Karpas-422 (cell line): Measurements from ENCODE around the gene CREBRF. TPM values are rescaled to one million over a fixed set of nuclear protein-coding genes. Genes with fewer than 3 reads are reported as not detected.
"Not testable (repeated sequence)": the region's sequence is repeated elsewhere in the genome, so short reads cannot be mapped to it uniquely, and the experiment has no call there.

Experiments used
- DNase-seq: peaks from one replicate; pipeline ENCODE4 v3.0.0-alpha.2; 2015
- H2AFZ ChIP-seq: fragments of 200-600 bp; sonication (generic); 2 replicates; pipeline ENCODE4 v1.6.1; 2014; ENCODE audit warnings: antibody characterized with exemption, low read length, mixed read lengths
- H3K27ac ChIP-seq: fragments of 200-600 bp; sonication (generic); 2 replicates; pipeline ENCODE4 v1.5.1; 2014; ENCODE audit warnings: mild to moderate bottlenecking, low read length, moderate library complexity
- H3K27me3 ChIP-seq: fragments of 200-600 bp; sonication (generic); 2 replicates; pipeline ENCODE4 v1.6.1; 2014; ENCODE audit warnings: low read length, mixed read lengths
- H3K36me3 ChIP-seq: fragments of 200-600 bp; sonication (generic); 2 replicates; pipeline ENCODE4 v1.6.1; 2014; ENCODE audit warnings: low read length, mixed read lengths; ENCODE audit not compliant: insufficient read depth
- H3K4me1 ChIP-seq: fragments of 200-600 bp; sonication (generic); 2 replicates; pipeline ENCODE4 v1.6.1; 2014; ENCODE audit warnings: mild to moderate bottlenecking, low read length, mixed read lengths
- H3K4me2 ChIP-seq: fragments of 200-600 bp; sonication (generic); 2 replicates; pipeline ENCODE4 v1.6.1; 2014; ENCODE audit warnings: low read length, low read depth, mild to moderate bottlenecking; ENCODE audit not compliant: poor library complexity, severe bottlenecking
- H3K4me3 ChIP-seq: fragments of 200-600 bp; sonication (generic); 2 replicates; pipeline ENCODE4 v1.5.1; 2014; ENCODE audit warnings: mild to moderate bottlenecking, antibody characterized with exemption, low read length, mixed read lengths
- H3K79me2 ChIP-seq: fragments of 200-600 bp; sonication (generic); 2 replicates; pipeline ENCODE4 v1.6.1; 2014; ENCODE audit warnings: mild to moderate bottlenecking, low read length, mixed read lengths
- H3K9ac ChIP-seq: fragments of 200-600 bp; sonication (generic); 2 replicates; pipeline ENCODE4 v1.6.0; 2014; ENCODE audit warnings: low read length
- H3K9me2 ChIP-seq: fragments of 200-600 bp; sonication (generic), shearing (Covaris generic); replicated peaks from 2 replicates; pipeline ENCODE4 v1.6.0; 2014; ENCODE audit warnings: mild to moderate bottlenecking, low read length, moderate library complexity; ENCODE audit not compliant: insufficient read depth
- H3K9me3 ChIP-seq: fragments of 300-700, 200-600 bp; sonication (generic); 2 replicates; pipeline ENCODE4 v1.6.1; 2014; ENCODE audit warnings: low read length, mixed read lengths
- H4K20me1 ChIP-seq: fragments of 200-600 bp; sonication (generic); 2 replicates; pipeline ENCODE4 v1.6.1; 2014; ENCODE audit warnings: mild to moderate bottlenecking, antibody characterized with exemption, low read length, low read depth; ENCODE audit not compliant: insufficient read depth
- total RNA-seq: library from RNA; depleted of rRNA; stranded (reverse); fragments of >200 nt; shearing (Covaris generic); gene quantifications from 2 replicates; pipeline ENCODE4 v1.2.3, GENCODE V29; 2014; ENCODE audit warnings: low replicate concordance

The CREBRF gene
- total RNA-seq, 1 experiment from 2014 or later = 31.9 TPM

DNA sequence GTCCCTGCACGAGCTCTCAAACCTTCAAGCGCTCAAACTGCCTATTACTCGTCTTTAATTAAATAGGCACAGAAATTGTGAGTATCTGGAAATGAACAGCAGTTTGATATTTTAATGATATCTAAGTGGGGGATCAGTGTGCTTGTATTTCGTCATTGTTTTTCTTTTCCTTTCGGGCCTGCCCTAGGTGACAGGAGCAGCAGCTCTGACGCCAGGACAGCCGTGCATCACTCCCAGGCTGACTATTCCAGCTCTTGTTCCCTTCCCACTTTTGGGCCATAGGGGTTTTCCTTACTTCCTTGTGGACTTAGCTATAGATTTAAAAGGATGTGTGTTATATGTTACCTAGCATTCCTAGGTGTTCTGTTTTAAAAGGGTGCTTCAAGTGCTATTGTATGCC is 97.7 kb downstream of the CREBRF start:
- no peaks in the 10 kb centered on the region for H4K20me1 ChIP-seq
- no peak overlapping the region for H3K27ac ChIP-seq
- H3K4me2 ChIP-seq = no peak overlapping the region
- no peaks in the 10 kb centered on the region for H3K9me2 ChIP-seq
- no peaks in the 10 kb centered on the region for H3K27me3 ChIP-seq
- H3K79me2 ChIP-seq = no peaks in the 10 kb centered on the region; the same call in 1 of the 2 replicates
- DNase-seq = no peak
- H2AFZ ChIP-seq = no peak overlapping the region
- no peak overlapping the region for H3K4me3 ChIP-seq
- H3K4me1 ChIP-seq = no peaks in the 10 kb centered on the region
- no peak overlapping the region for H3K9ac ChIP-seq
- no peaks in the 10 kb centered on the region for H3K9me3 ChIP-seq
- H3K36me3 ChIP-seq = peaks cover 16% of the 10 kb centered on the region

DNA sequence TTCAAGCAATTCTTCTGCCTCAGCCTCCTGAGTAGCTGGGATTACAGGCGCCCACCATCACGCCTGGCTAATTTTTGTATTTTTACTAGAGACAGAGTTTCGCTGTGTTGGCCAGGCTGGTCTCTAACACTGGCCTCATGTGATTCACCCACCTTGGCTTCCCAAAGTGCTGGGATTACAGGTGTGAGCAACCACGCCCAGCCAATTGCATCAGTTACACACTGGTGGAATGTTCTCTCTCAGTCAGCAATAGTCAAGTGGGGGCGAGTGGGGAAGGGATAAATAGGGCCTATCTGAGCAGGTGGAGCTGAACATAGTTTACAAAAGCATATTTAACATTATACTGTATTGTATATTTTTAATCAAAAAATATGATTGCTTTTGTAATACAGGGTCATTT is 98.5 kb downstream of the CREBRF start:
- not testable (repeated sequence) for H2AFZ ChIP-seq, H3K4me2 ChIP-seq, H3K9me2 ChIP-seq, H3K79me2 ChIP-seq, H3K4me3 ChIP-seq, DNase-seq, H3K9ac ChIP-seq, H3K27me3 ChIP-seq, H3K36me3 ChIP-seq, H4K20me1 ChIP-seq, H3K27ac ChIP-seq, H3K4me1 ChIP-seq, H3K9me3 ChIP-seq

DNA sequence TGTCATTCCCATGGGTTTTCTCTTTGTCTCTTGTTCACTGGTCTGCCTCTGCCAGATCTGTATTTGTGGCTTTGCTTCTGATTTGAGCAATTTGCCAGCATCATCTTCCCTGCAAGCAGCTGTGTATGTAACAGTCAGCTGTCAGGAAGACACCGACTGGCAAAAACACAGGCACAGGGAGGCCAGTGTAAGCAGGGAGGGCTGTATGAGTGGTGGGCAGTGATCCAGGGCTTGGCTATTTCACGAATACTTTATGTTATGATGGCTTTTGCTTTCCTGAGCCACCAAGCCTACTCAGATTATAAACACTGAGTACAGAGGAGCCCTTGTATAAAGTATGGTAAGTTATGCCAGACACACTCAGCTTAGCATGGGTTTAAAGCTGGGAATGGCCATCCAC is 99.8 kb downstream of the CREBRF start:
- Histone ChIP-seq H3K4me3 (no peak overlapping the region), H2AFZ (no peak overlapping the region), H3K27ac (no peak overlapping the region), H3K9me3 (no peaks in the 10 kb centered on the region), H3K79me2 (no peaks in the 10 kb centered on the region; the same call in 1 of the 2 replicates), H3K9me2 (no peaks in the 10 kb centered on the region), H3K27me3 (no peaks in the 10 kb centered on the region), H3K36me3 (peaks cover 6% of the 10 kb centered on the region), H3K4me1 (no peaks in the 10 kb centered on the region), H3K9ac (no peak overlapping the region), H4K20me1 (no peaks in the 10 kb centered on the region), H3K4me2 (no peak overlapping the region)
- no peak for DNase-seq

DNA sequence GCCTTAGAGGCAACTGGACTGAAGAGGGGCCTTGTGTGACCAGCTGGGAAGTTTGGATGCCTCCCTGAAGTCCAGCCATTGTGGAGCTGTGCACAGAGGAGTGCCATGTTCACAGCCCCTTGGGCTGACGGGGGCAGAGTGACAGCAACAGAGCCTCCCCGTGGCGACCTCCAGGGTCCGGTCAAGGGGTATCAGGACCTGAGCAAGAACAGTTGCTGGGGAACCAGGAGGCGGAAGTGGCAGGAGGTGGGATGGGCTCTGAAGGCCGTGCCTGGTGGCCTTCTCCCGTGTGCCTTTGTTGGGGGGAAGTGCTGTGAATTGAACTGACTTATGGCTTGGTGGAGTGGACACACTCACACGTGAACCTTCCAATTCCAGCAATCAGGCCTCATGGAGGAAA is 102.2 kb downstream of the CREBRF start:
- no peak overlapping the region for H3K27ac ChIP-seq
- no peak overlapping the region for H2AFZ ChIP-seq
- no peak overlapping the region for H3K4me2 ChIP-seq
- no peaks in the 10 kb centered on the region for H3K9me2 ChIP-seq
- H3K36me3 ChIP-seq = no peaks in the 10 kb centered on the region
- no peak for DNase-seq
- H3K27me3 ChIP-seq = no peaks in the 10 kb centered on the region
- no peaks in the 10 kb centered on the region for H3K4me1 ChIP-seq
- H3K4me3 ChIP-seq = no peak overlapping the region
- H3K9me3 ChIP-seq = no peaks in the 10 kb centered on the region
- no peaks in the 10 kb centered on the region for H4K20me1 ChIP-seq
- no peaks in the 10 kb centered on the region for H3K79me2 ChIP-seq
- no peak overlapping the region for H3K9ac ChIP-seq

DNA sequence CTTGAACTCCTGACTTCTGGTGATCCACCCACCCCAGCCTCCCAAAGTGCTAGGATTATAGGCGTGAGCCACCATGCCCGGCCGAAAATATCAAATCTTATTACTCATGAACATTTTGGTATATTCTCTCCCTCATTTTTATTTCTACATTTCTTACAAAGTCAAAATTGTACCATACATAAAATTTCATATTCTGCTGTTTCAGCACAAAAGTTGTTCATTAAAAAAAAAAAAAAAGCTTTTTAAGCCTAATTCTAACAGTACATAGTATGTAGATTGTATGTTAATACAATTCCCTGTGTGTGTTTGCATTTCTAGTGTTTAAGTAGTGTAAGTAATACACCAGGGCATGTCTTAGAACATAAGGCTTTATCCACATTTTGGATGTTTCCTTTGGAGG is 103.1 kb downstream of the CREBRF start:
- Histone ChIP-seq H3K27me3 (no peaks in the 10 kb centered on the region), H3K79me2 (no peaks in the 10 kb centered on the region), H3K27ac (no peak overlapping the region), H3K9me3 (no peaks in the 10 kb centered on the region), H2AFZ (no peak overlapping the region), H3K9ac (no peak overlapping the region), H4K20me1 (no peaks in the 10 kb centered on the region), H3K4me1 (no peaks in the 10 kb centered on the region), H3K4me2 (no peak overlapping the region), H3K9me2 (no peaks in the 10 kb centered on the region), H3K36me3 (no peaks in the 10 kb centered on the region), H3K4me3 (no peak overlapping the region)
- DNase-seq = no peak

DNA sequence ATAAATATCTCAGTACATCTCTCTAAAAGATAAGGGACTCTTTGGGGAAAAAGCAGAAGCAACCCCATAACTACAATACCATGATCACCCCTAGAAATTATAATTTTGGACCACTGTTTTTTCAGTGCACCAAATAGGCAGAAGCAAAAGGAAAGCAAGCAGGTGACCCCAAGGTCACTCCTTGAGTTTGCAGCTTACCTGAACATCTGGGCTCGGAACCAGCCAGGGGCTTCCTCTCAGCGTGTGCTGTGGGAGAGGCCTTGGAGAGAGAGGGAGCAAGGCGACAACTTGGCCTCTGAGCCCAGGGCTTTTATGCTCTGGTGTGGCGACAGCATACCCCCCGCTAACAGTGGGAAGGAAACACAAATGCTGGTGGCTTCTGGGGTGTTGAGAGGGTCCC is 105.0 kb downstream of the CREBRF start:
- H3K4me3 ChIP-seq = no peak overlapping the region
- H4K20me1 ChIP-seq = no peaks in the 10 kb centered on the region
- no peak for DNase-seq
- H3K27ac ChIP-seq = no peak overlapping the region
- H3K9ac ChIP-seq = no peak overlapping the region
- no peak overlapping the region for H2AFZ ChIP-seq
- no peaks in the 10 kb centered on the region for H3K9me2 ChIP-seq
- H3K4me1 ChIP-seq = no peaks in the 10 kb centered on the region
- H3K9me3 ChIP-seq = no peaks in the 10 kb centered on the region
- H3K36me3 ChIP-seq = no peaks in the 10 kb centered on the region
- H3K79me2 ChIP-seq = no peaks in the 10 kb centered on the region
- H3K27me3 ChIP-seq = no peaks in the 10 kb centered on the region
- no peak overlapping the region for H3K4me2 ChIP-seq

DNA sequence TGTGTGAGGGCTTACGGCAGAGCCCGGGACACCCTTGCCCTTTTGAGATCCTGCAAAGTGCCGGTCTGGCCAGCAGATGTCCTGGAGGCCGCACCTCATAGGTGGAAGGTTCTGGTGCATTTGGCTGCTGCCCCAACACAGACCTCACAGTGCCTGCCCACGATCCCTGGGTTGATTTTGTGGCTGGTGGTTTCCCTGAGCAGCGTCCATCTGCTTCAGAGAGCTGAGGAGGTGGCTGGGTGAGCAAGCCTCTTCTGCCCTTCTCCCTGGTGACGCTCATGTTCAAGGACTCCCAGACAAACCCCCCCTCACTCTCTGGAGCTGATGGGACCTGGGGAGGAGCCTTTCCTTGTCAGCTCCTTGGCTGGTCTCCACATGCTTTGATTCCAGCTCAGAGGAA is 107.1 kb downstream of the CREBRF start:
- Histone ChIP-seq H3K9me2 (no peaks in the 10 kb centered on the region), H3K27ac (no peak overlapping the region), H4K20me1 (no peaks in the 10 kb centered on the region), H3K27me3 (no peaks in the 10 kb centered on the region), H3K4me2 (no peak overlapping the region), H3K4me1 (no peaks in the 10 kb centered on the region), H3K4me3 (no peak overlapping the region), H3K36me3 (no peaks in the 10 kb centered on the region), H3K79me2 (no peaks in the 10 kb centered on the region), H2AFZ (no peak overlapping the region), H3K9ac (no peak overlapping the region), H3K9me3 (no peaks in the 10 kb centered on the region)
- DNase-seq = peak; percentile 35

DNA sequence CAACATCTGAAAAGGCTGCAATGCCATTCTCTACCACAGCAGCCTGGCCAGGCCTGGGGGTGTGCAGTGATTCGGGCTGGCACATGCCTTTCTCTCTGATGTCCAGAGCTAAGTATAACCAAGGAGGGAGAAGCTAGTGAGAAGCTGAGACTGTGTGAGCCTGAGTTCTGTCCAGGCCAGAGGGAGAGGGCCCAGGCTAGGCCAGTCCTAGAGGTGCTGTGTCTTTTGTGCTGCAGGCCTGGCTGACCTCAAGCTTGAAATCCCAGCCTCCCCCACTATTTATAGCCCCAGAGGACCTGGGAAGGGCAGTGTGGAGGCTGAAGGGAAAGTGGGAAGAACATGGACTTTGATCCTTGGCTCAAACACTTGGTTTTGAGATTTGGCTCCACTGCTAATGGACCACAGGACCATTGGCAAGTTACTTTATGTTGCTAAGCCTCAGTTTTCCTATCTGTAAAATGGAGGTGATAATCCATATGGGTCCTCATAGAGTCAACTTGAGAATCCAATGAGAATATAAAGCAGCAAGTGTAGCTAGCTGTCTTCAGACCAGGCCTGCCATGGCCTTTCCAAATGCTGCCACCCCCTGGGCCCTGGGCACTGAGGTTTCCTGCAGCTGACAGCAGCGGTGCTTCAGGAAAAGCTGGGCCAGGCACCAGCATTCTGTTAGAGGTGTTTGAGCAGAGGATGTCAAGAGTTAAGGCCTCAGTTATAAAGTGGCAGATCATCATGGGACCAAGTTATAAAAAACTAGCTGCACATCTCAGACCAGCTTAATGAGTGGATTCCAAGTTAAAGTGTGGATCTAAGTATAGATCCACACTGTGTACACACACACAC is 109.2 kb downstream of the CREBRF start:
- Histone ChIP-seq H3K79me2 (no peaks in the 10 kb centered on the region), H3K4me2 (no peak overlapping the region), H3K9me2 (no peaks in the 10 kb centered on the region), H3K9ac (no peak overlapping the region), H3K9me3 (no peaks in the 10 kb centered on the region), H3K36me3 (no peaks in the 10 kb centered on the region), H3K4me1 (no peaks in the 10 kb centered on the region), H3K27ac (no peak overlapping the region), H4K20me1 (no peaks in the 10 kb centered on the region), H3K27me3 (no peaks in the 10 kb centered on the region), H2AFZ (no peak overlapping the region), H3K4me3 (no peak overlapping the region)
- no peak for DNase-seq
